DMS79 (cell line): ENCODE data around the gene HSD17B11.
"Not testable (repeated sequence)": the region's sequence is repeated elsewhere in the genome, so short reads cannot be mapped to it uniquely, and the experiment has no call there.

ENCODE experiments used
- DNase-seq: peaks from one replicate; lab custom pipeline; 2025; lab: John Stamatoyannopoulos, UW

HSD17B11 gene

GRCh38 chr4:87356832-87357526 lies 34.0 kb downstream of the HSD17B11 start:
- DNase-seq, result no peak

DNA sequence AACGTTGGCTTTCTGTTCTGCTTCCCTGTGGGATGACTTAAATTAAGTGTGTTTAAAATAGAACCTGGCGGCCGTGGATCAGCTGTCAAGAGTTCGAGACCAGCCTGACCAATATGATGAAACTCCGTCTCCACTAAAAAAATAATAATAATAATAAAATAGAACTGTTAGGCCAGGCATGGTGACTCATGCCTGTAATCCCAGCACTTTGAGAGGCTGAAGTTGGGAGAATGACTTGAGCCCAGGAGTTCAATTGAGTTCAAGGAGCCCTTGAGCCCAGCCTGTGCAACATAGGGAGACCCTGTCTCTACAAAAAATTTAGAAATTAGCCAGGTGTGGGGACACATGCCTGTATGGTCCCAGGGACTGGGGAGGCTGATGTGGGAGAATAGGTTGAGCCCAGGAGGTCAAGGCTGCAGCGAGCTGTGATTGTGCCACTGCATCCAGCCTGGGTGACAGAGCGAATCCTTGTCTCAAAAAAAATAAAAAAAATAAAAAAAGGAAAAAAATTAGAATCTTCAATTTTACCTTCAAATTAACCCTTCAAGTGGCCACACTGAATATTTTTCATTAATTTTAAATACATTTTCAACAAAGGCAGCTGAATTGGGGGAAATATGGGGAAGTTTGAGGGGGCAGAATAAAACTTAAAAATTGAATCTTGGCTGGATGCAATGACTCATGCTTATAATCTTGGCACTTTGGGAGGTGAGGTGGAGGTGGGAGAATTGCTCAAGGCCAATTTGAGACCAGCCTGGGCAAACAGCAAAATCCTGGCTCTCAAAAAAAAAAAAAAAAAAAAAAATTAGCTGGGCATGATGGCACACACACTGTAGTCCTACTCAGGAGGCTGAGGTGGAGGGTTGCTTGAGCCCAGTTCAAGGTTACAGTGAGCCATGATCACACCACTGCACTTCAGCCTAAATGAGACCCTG lies 36.6 kb downstream of the HSD17B11 start:
- DNase-seq, result no peak

- no peak for DNase-seq
Observed at GRCh38 chr4:87353592-87353991, 37.4 kb downstream of the HSD17B11 start.

- no peak for DNase-seq
Observed at GRCh38 chr4:87345139-87345538, 45.8 kb downstream of the HSD17B11 start.

GRCh38 chr4:87342872-87343271 lies 48.1 kb downstream of the HSD17B11 start:
- DNase-seq, result no peak

DNA sequence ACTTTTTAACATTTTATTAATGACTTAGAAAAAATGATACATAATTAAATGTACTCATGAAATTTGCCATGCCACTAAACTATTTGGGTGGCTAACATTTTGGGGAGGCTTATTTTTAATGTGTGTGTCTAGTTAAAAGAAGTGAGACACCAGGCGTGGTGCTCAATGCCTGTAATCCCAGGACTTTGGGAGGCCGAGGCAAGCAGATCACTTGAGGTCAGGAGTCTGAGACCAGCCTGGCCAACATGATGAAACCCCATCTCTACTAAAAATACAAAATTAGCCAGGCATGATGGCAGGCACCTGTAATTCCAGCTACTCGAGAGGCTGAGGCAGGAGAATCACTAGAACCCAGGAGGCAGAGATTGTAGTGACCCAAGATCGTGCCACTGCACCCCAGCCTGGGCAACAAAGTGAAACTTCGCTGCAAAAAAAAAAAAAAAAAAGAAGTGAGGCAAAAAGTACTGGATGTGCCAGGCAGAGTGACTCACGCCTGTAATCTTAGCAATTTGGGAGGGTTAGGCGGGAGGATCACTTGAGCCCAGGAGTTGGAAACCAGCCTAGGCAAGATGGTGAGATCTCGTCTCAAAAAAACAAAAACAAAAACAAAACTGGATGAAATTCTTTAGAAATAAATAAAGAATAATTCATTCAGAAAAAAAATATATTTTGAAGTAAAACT lies 48.9 kb downstream of the HSD17B11 start:
- DNase-seq, result not testable (repeated sequence)

GRCh38 chr4:87339440-87339839 lies 51.5 kb downstream of the HSD17B11 start:
- DNase-seq, result no peak

- DNase-seq, result no peak
Observed at GRCh38 chr4:87337361-87337760, 53.6 kb downstream of the HSD17B11 start.

DNA sequence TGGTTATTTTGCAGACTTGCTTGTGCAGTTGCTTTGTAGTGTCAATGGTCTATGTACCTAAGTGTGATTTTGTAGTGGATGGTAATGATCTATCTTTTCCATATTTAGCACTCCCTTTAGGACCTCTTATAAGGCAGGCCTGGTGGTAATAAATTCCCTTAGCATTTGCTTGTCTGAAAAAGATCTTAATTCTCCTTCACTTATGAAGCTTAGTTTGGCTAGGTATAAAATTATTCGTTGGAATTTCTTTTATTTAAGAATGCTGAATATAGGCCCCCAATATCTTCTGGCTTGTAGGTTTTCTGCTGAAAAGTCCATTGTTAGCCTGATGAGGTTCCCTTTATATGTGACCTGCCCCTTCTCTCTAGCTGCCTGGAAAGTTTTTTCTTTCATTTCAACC lies 57.7 kb downstream of the HSD17B11 start:
- no peak for DNase-seq

DNA sequence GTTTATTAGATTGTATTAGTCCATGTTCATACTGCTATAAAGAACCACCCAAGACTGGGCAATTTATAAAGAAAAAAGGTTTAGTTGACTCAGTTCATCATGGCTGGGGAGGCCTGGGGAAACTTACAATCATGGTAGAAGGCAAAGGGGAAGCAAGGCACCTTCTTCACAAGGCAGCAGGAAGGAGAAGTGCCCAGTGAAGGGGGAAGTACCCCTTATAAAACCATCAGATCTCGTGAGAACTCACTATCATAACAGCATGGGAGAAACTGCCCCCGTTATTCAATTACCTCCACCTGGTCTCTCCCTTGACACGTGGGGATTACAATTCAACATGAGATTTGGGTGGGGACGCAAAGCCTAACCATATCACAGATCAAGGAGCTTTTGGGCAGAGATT lies 60.2 kb downstream of the HSD17B11 start:
- DNase-seq, result no peak

DNA sequence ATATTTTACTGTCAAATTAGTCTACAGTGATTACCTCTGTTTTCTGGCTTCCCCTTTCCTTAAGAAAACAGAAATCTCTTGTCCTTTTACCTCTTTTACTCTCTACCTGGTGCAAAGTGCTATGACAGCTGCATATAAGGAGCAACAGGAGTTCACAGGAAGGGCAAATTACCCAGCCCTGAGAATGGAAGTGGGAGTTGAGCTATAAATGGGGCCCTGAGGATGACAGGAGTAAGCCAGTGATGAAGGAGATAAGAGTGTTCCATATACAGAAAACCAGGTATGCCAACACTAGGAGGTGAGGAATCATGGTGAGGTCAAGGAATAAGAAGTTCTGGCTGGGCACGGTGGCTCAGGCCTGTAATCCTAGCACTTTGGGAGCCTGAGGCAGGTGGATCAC lies 63.9 kb downstream of the HSD17B11 start:
- DNase-seq, result no peak

DNA sequence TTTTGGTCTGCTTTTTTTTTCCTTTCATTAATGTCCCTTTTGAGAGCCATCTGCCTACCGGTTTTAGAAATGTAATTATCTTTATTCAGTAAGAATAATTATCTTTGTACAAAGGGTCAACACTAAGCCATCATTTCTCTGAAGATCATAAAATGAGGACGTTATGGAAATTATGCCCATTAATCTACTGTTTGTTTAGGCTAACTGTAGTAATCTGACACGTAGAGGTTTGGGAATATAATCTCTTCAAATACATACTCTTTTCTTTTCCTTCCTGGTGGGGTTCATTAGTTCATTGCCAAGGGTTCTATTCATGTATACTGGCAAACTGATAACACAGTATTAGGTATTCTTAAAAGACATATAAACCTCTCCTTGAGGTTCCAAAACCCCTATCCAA lies 64.5 kb downstream of the HSD17B11 start:
- DNase-seq, result no peak

GRCh38 chr4:87322754-87323153 lies 68.2 kb downstream of the HSD17B11 start, which contains the start of gene HSD17B13:
TSS of gene HSD17B13 (minus strand) at chr4:87322882. CDS start at chr4:87322841, 41 bp downstream.
- DNase-seq, result no peak

DNA sequence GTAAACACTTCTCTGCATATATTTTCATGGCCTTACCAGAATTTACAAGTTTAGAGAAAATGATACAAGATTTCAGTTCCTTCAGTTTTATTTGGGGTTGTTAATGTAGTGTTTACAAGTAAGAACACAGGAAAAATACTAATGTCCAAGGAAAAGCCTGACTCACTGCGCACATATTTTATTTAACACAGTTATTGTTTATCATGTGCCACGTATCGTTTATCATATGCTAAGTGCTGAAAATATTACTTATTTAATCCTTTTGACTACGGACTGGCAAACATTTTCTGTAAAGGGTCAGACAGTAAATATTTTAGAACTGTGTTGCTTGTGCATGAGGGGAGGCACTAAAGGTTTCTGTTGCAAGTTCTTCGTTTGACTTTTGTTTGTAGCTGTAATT lies 69.1 kb downstream of the HSD17B11 start:
- no peak for DNase-seq

DNA sequence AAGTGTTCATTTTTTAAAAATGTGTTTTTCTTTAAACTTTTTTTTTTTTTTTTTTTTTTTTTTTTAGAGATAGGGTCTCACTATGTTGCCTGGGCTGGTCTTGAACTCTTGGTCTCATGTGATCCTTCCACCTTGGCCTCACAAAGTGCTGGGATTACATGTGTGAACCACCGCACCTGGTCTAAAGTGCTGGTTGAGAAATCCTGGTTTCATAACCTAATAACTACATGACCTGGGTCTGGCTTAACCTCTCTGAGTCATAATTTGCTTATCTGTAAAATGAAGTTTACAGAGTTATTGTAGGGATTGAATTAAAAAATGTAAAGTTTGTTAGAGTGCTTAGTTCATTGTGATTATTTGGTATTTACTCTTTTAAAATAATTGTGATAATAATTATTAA lies 73.5 kb downstream of the HSD17B11 start:
- DNase-seq, result no peak

DNA sequence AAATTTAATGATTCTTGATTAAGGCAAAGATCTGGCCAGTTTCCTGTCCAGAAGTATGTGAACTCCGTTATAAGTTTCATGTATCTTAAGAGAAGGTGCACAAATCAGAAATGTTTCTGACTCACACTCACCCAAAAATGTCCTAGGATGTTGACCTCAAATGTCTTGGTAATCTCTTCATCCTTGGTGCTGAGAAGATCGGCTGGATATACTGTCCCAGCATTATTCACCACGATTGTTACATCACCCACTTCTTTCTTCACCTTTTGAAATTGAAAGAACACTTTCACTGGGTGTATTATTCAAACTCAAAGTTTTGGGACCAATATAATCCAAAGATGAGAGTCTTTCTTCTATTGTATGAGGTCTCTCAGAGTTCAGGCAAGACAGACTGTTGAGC lies 74.0 kb downstream of the HSD17B11 start:
- no peak for DNase-seq

GRCh38 chr4:87315000-87315399 lies 76.0 kb downstream of the HSD17B11 start:
- not testable (repeated sequence) for DNase-seq

- no peak for DNase-seq
Observed at GRCh38 chr4:87313756-87314155, 77.2 kb downstream of the HSD17B11 start.

GRCh38 chr4:87311684-87312083 lies 79.3 kb downstream of the HSD17B11 start:
- no peak for DNase-seq

- DNase-seq, result no peak
Observed at GRCh38 chr4:87310691-87311335, 80.2 kb downstream of the HSD17B11 start.

DNA sequence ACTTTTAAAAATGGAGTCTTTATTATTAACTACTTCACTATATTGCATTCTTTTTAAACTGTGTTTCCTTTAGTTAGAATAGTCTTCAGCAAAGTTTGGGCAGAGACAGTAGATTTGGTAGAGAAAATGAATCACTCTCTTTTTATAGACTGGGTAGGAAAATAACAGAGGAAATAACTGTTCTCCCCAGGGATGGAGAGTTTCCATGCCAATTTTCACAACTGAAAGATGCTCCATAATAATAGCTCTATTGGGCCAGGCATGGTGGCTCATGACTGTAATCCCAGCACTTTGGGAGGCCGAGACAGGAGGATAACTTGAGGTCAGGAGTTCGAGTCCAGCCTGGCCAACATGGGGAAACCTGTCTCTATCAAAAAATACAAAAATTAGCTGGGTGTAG lies 81.4 kb downstream of the HSD17B11 start:
- no peak for DNase-seq

DNA sequence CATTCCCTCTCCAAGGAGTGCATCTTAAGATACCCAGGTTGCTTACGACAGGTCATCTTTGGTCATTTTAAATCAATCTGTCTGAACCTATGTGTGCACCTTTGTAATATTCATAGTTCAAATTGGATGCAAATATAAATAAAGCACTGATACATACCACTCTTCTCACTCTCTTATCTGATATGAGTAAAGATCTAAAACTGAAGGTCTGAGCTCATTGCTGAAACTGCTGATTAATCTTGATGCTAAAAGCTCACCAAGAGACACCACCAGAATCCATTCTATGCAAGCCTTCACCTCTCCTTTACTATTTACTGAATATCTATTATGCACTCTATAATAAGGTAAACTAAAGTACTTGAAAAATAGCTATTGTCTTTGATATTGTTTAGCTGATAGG lies 84.9 kb downstream of the HSD17B11 start:
- no peak for DNase-seq
